ENCODE results near the gene LRRTM2. TPM values are rescaled to one million over a fixed set of nuclear protein-coding genes. Genes with fewer than 3 reads are reported as not detected.

The LRRTM2 gene
- total and polyA plus RNA-seq, 8 donors: 0.16 to 2.9 (median 1.0) TPM

- ATAC-seq (no peak), DNase-seq (no peak)
- H3K36me3 ChIP-seq: no peaks in the 10 kb centered on the region
- H3K27me3 ChIP-seq: no peaks in the 10 kb centered on the region
- H3K4me1 ChIP-seq: peaks cover 4 to 39% of the 10 kb centered on the region in 2 donors
- no peaks in the 10 kb centered on the region for H3K9me3 ChIP-seq
- no peak overlapping the region for H3K4me3 ChIP-seq
- no peak for TF ChIP-seq CTCF (IDR thresholded peaks at IDR 0.05)
- intact Hi-C loops (cut with DNase I): no loop called here
- no peak overlapping the region for H3K27ac ChIP-seq
Observed at GRCh38 chr5:138875946-138876345, 811 bp upstream of the LRRTM2 start.

GRCh38 chr5:138875552-138875875 lies 379 bp upstream of the LRRTM2 start:
- Histone ChIP-seq H3K9me3 (no peaks in the 10 kb centered on the region), H3K4me1 (peaks cover 9 to 44% of the 10 kb centered on the region in 2 donors), H3K36me3 (no peaks in the 10 kb centered on the region), H3K27ac (peak overlapping the region in 1 of 2 donors; percentile 31), H3K27me3 (no peaks in the 10 kb centered on the region), H3K4me3 (no peak overlapping the region)
- ATAC-seq (no peak), DNase-seq (no peak)
- TF ChIP-seq CTCF (IDR thresholded peaks at IDR 0.05): no peak
- intact Hi-C loops (cut with DNase I): no loop called here

GRCh38 chr5:138874241-138874640 lies 894 bp downstream of the LRRTM2 start:
- H3K4me3 ChIP-seq: no peak overlapping the region
- H3K27ac ChIP-seq: no peak overlapping the region
- DNase-seq (no peak), ATAC-seq (no peak)
- H3K9me3 ChIP-seq: no peaks in the 10 kb centered on the region
- no peaks in the 10 kb centered on the region for H3K36me3 ChIP-seq
- TF ChIP-seq CTCF (IDR thresholded peaks at IDR 0.05): no peak
- intact Hi-C loops (cut with DNase I): no loop called here
- H3K27me3 ChIP-seq: no peaks in the 10 kb centered on the region
- peaks cover 9 to 48% of the 10 kb centered on the region in 2 donors for H3K4me1 ChIP-seq

- Histone ChIP-seq H3K27ac (no peak overlapping the region), H3K27me3 (no peaks in the 10 kb centered on the region), H3K9me3 (no peaks in the 10 kb centered on the region), H3K4me1 (peaks cover 6 to 54% of the 10 kb centered on the region in 2 donors), H3K36me3 (no peaks in the 10 kb centered on the region), H3K4me3 (no peak overlapping the region)
- ATAC-seq (no peak), DNase-seq (no peak)
- intact Hi-C loops (cut with DNase I): no loop called here
- no peak for TF ChIP-seq CTCF (IDR thresholded peaks at IDR 0.05)
Observed at GRCh38 chr5:138873466-138874221, 1.5 kb downstream of the LRRTM2 start.

- DNase-seq (no peak), ATAC-seq (no peak)
- Histone ChIP-seq H3K36me3 (no peaks in the 10 kb centered on the region), H3K27ac (no peak overlapping the region), H3K4me1 (peaks cover 5 to 60% of the 10 kb centered on the region in 2 donors), H3K4me3 (no peak overlapping the region), H3K9me3 (no peaks in the 10 kb centered on the region), H3K27me3 (no peaks in the 10 kb centered on the region)
- no peak for TF ChIP-seq CTCF (IDR thresholded peaks at IDR 0.05)
- intact Hi-C loops (cut with DNase I): no loop called here
Observed at GRCh38 chr5:138872841-138873465, 2.2 kb downstream of the LRRTM2 start.
